ENCODE data around the gene FAM20A. TPM values are rescaled to one million over a fixed set of nuclear protein-coding genes. Genes with fewer than 3 reads are reported as not detected.

Gene FAM20A
- total RNA-seq, 2 donors from 2014 or later, result not detected

GRCh38 chr17:68600067-68600930 lies 868 bp downstream of the FAM20A start:
- H3K9me3 Mint-ChIP-seq, result no peaks in the 10 kb centered on the region
- peak; percentile 39 for ATAC-seq (replicated peaks)
- no peak overlapping the region for H3K27ac Mint-ChIP-seq
- peaks cover 5% of the 10 kb centered on the region for H3K4me1 Mint-ChIP-seq
- H3K36me3 Mint-ChIP-seq (ENCODE audit: low read depth), result peaks cover 5% of the 10 kb centered on the region
- H3K4me3 Mint-ChIP-seq, result peak overlapping the region; percentile 73
- peaks cover 55% of the 10 kb centered on the region for H3K27me3 Mint-ChIP-seq

- no peak for ATAC-seq (replicated peaks)
- H3K27me3 Mint-ChIP-seq, result peaks cover 50% of the 10 kb centered on the region
- H3K27ac Mint-ChIP-seq, result no peak overlapping the region
- no peaks in the 10 kb centered on the region for H3K9me3 Mint-ChIP-seq
- peaks cover 5% of the 10 kb centered on the region for H3K36me3 Mint-ChIP-seq (ENCODE audit: low read depth)
- H3K4me3 Mint-ChIP-seq, result peak overlapping the region; percentile 73
- peaks cover 5% of the 10 kb centered on the region for H3K4me1 Mint-ChIP-seq
Observed at GRCh38 chr17:68599552-68600066, 1.6 kb downstream of the FAM20A start.

- Mint-ChIP-seq H3K9me3 (no peaks in the 10 kb centered on the region), H3K4me3 (no peak overlapping the region), H3K27ac (no peak overlapping the region), H3K4me1 (peaks cover 5% of the 10 kb centered on the region), H3K36me3 (ENCODE audit: low read depth) (peaks cover 5% of the 10 kb centered on the region), H3K27me3 (peaks cover 50% of the 10 kb centered on the region)
- no peak for ATAC-seq (replicated peaks)
Observed at GRCh38 chr17:68599091-68599490, 2.1 kb downstream of the FAM20A start.

DNA sequence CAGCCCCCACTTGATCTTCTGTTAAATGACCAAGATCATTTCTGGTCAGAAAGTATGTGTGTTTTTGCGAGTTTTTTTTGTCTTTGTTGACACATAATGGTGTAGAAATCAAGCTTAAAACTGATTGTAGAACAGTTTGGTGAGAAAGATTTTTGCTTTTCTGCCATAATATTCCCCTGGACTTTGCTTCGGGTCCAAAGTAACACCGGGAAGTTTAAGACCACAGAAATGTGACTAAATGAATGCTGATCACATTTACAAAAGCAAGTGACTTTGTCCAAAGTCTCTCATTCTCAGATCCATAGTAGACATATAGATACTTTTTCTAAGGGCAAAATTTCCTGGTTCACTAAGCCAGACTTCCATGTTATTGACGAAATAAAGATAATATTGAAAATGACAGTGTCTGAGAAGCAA lies 2.6 kb downstream of the FAM20A start:
- no peak for ATAC-seq (replicated peaks)
- H3K27me3 Mint-ChIP-seq, result peaks cover 50% of the 10 kb centered on the region
- peaks cover 5% of the 10 kb centered on the region for H3K36me3 Mint-ChIP-seq (ENCODE audit: low read depth)
- H3K27ac Mint-ChIP-seq, result no peak overlapping the region
- H3K4me1 Mint-ChIP-seq, result peaks cover 5% of the 10 kb centered on the region
- H3K4me3 Mint-ChIP-seq, result no peak overlapping the region
- H3K9me3 Mint-ChIP-seq, result no peaks in the 10 kb centered on the region

DNA sequence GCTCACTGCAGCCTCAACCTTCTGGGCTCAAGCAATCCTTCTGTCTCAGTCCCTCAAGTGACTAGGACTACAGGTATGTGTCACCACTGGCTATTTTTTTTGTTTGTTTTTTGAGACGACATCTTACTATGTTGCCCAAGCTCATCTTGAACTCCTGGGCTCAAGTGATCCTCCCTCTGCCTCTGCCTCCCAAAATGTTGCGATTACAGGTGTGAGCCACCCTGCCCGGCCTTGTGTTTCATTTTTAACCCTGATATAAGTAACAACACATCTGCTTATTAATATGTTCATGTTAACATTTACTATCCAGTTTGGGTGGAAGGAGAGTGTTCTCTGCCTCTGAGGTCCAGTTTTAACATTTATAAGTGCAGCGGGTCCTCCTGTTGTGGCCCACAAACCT lies 3.1 kb downstream of the FAM20A start:
- ATAC-seq (replicated peaks), result no peak
- Mint-ChIP-seq H3K27me3 (peaks cover 50% of the 10 kb centered on the region), H3K36me3 (ENCODE audit: low read depth) (peaks cover 5% of the 10 kb centered on the region), H3K4me3 (no peak overlapping the region), H3K27ac (no peak overlapping the region), H3K4me1 (peaks cover 5% of the 10 kb centered on the region), H3K9me3 (no peaks in the 10 kb centered on the region)

- peaks cover 5% of the 10 kb centered on the region for H3K36me3 Mint-ChIP-seq (ENCODE audit: low read depth)
- H3K9me3 Mint-ChIP-seq, result no peaks in the 10 kb centered on the region
- ATAC-seq (replicated peaks), result no peak
- H3K4me3 Mint-ChIP-seq, result no peak overlapping the region
- H3K4me1 Mint-ChIP-seq, result peaks cover 5% of the 10 kb centered on the region
- no peak overlapping the region for H3K27ac Mint-ChIP-seq
- peaks cover 46% of the 10 kb centered on the region for H3K27me3 Mint-ChIP-seq
Observed at GRCh38 chr17:68596411-68596945, 4.7 kb downstream of the FAM20A start.

- Mint-ChIP-seq H3K36me3 (ENCODE audit: low read depth) (peaks cover 5% of the 10 kb centered on the region), H3K27me3 (peaks cover 45% of the 10 kb centered on the region), H3K9me3 (no peaks in the 10 kb centered on the region), H3K4me3 (no peak overlapping the region), H3K4me1 (peaks cover 5% of the 10 kb centered on the region), H3K27ac (no peak overlapping the region)
- ATAC-seq (replicated peaks), result no peak
Observed at GRCh38 chr17:68595986-68596385, 5.2 kb downstream of the FAM20A start.

GRCh38 chr17:68595496-68595895 lies 5.7 kb downstream of the FAM20A start:
- ATAC-seq (replicated peaks), result no peak
- Mint-ChIP-seq H3K27ac (no peak overlapping the region), H3K4me1 (peaks cover 5% of the 10 kb centered on the region), H3K27me3 (peaks cover 48% of the 10 kb centered on the region), H3K9me3 (no peaks in the 10 kb centered on the region), H3K4me3 (no peak overlapping the region), H3K36me3 (ENCODE audit: low read depth) (peaks cover 5% of the 10 kb centered on the region)

GRCh38 chr17:68594552-68594951 lies 6.6 kb downstream of the FAM20A start:
- no peak overlapping the region for H3K27ac Mint-ChIP-seq
- H3K36me3 Mint-ChIP-seq (ENCODE audit: low read depth), result peaks cover 2% of the 10 kb centered on the region
- peaks cover 45% of the 10 kb centered on the region for H3K27me3 Mint-ChIP-seq
- no peaks in the 10 kb centered on the region for H3K9me3 Mint-ChIP-seq
- H3K4me1 Mint-ChIP-seq, result peaks cover 1% of the 10 kb centered on the region
- no peak overlapping the region for H3K4me3 Mint-ChIP-seq
- no peak for ATAC-seq (replicated peaks)

GRCh38 chr17:68592682-68593641 lies 8.2 kb downstream of the FAM20A start:
- H3K27me3 Mint-ChIP-seq, result peaks cover 35% of the 10 kb centered on the region
- H3K4me1 Mint-ChIP-seq, result no peaks in the 10 kb centered on the region
- H3K27ac Mint-ChIP-seq, result no peak overlapping the region
- no peaks in the 10 kb centered on the region for H3K36me3 Mint-ChIP-seq (ENCODE audit: low read depth)
- H3K4me3 Mint-ChIP-seq, result no peak overlapping the region
- H3K9me3 Mint-ChIP-seq, result peaks cover under 1% of the 10 kb centered on the region
- no peak for ATAC-seq (replicated peaks)

- H3K27me3 Mint-ChIP-seq, result peaks cover 30% of the 10 kb centered on the region
- no peak overlapping the region for H3K4me3 Mint-ChIP-seq
- H3K4me1 Mint-ChIP-seq, result no peaks in the 10 kb centered on the region
Observed at GRCh38 chr17:68592009-68592408, 9.2 kb downstream of the FAM20A start.

DNA sequence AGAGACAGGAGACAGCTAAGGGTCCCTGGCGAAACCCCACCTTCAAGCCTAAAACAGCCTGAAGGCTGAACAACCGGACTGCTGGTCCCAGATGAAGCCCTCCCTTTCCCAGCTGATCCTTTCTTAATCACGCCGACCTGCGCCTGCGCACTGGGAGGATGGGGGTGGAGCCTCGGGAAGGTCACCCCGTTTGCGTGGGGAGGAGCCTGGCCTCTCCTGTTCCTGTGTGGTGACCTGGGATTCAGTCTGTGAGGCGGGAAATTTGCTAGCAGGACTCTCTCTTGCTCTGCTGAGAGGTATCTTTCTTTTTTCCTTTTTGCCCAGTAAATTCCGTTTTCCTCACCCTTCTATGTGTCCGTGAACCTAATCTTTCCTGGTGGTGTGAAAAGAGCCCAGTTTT lies 9.6 kb downstream of the FAM20A start:
- Mint-ChIP-seq H3K27ac (no peak overlapping the region), H3K4me3 (no peak overlapping the region), H3K9me3 (peaks cover 4% of the 10 kb centered on the region), H3K36me3 (ENCODE audit: low read depth) (no peaks in the 10 kb centered on the region), H3K27me3 (peaks cover 30% of the 10 kb centered on the region), H3K4me1 (no peaks in the 10 kb centered on the region)
- ATAC-seq (replicated peaks), result no peak

More at GRCh38 chr17:68592009-68592408, 9.2 kb downstream of the FAM20A start:
- Mint-ChIP-seq H3K36me3 (ENCODE audit: low read depth) (no peaks in the 10 kb centered on the region), H3K27ac (no peak overlapping the region), H3K9me3 (peaks cover 4% of the 10 kb centered on the region)
- ATAC-seq (replicated peaks), result no peak

DNA sequence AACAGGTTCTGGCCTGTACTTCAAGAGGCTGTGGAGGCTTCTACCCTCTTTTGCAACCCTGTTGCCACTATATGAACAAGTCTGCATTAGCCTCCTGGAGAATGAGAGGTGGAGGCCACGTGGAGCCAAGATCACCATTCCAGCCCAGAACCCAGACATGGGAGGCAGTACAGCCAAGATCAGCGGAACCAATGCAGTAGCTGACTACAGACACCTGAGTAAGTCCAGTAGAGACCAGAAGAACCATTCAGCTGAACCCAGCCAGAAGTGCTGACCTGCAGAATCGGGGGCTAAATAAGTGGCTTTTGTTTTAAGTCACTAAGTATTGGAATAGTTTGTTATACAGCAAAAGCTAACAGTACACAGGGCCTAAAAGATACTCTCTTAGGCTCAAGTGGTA lies 12.1 kb downstream of the FAM20A start:
- ATAC-seq (replicated peaks), result no peak
- Mint-ChIP-seq H3K4me3 (no peak overlapping the region), H3K27me3 (peaks cover 30% of the 10 kb centered on the region)

GRCh38 chr17:68588362-68588761 lies 12.8 kb downstream of the FAM20A start:
- Mint-ChIP-seq H3K9me3 (peaks cover 4% of the 10 kb centered on the region), H3K4me3 (no peak overlapping the region), H3K4me1 (no peaks in the 10 kb centered on the region), H3K36me3 (ENCODE audit: low read depth) (no peaks in the 10 kb centered on the region), H3K27me3 (peaks cover 25% of the 10 kb centered on the region), H3K27ac (no peak overlapping the region)
- no peak for ATAC-seq (replicated peaks)

More for the DNA sequence above, 12.1 kb downstream of the FAM20A start:
- H3K36me3 Mint-ChIP-seq (ENCODE audit: low read depth), result no peaks in the 10 kb centered on the region
- H3K4me1 Mint-ChIP-seq, result no peaks in the 10 kb centered on the region
- peaks cover 4% of the 10 kb centered on the region for H3K9me3 Mint-ChIP-seq
- no peak overlapping the region for H3K27ac Mint-ChIP-seq

Data from activated T-helper 17 cell treated with anti-CD3 and anti-CD28 coated beads, Interleukin-2, amount 50 U/mL, for 72 hours (primary cell).